ENCODE data around the gene OR2G6. TPM values are rescaled to one million over a fixed set of nuclear protein-coding genes. Genes with fewer than 3 reads are reported as not detected.
"Not testable (repeated sequence)": the region's sequence is repeated elsewhere in the genome, so short reads cannot be mapped to it uniquely, and the experiment has no call there.

OR2G6 gene
- total and polyA plus RNA-seq, 4 donors, result not detected

DNA sequence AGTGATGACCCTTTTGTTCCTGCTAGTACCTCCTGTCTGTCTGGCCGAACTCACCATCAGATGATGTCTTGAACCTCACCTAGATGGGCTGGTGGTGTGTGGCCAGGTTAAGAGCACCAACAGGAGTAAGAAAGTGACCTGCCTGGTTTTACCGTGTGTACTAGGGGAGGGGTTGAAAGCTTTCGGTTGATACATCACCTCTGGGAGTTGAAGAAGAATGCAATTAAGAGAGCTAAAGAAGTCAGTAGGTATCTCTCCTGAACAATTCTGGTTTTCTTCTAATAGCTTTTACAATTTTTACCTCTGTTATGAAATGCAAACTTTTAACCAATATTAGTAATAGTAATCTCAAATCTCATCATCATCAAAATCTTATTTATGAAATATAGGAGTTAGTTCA is 54.8 kb downstream of the OR2G6 start, which contains the start of gene OR2T29:
OR2T29 (minus strand) TSS at position 101 of the 400 bp plus-strand sequence. CDS start 3,281 bp downstream, outside the sequence.
- H3K36me3 ChIP-seq (ENCODE audit: control insufficient read depth in 4 of 4, insufficient read depth in 4 of 4, low read length in 4 of 4); DNase-seq; H3K4me3 ChIP-seq; ATAC-seq (ENCODE audit: insufficient read depth, low FRiP score); H3K9ac ChIP-seq (ENCODE audit: insufficient read depth in 1 of 2, low read length in 2 of 2); H3K9me3 ChIP-seq (ENCODE audit: control insufficient read depth in 4 of 4, insufficient read depth in 3 of 4, low read length in 3 of 4); H3K27ac ChIP-seq (ENCODE audit: low read depth in 1 of 2, low read length in 1 of 2); H3K4me1 ChIP-seq (ENCODE audit: control insufficient read depth in 5 of 5, insufficient read depth in 5 of 5, low read length in 5 of 5); H3K27me3 ChIP-seq (ENCODE audit: control insufficient read depth in 3 of 3, insufficient read depth in 3 of 3, low read length in 2 of 3): not testable (repeated sequence)
- 90% methylated on average over 3 of the region's 3 CpGs for WGBS, 2 donors

DNA sequence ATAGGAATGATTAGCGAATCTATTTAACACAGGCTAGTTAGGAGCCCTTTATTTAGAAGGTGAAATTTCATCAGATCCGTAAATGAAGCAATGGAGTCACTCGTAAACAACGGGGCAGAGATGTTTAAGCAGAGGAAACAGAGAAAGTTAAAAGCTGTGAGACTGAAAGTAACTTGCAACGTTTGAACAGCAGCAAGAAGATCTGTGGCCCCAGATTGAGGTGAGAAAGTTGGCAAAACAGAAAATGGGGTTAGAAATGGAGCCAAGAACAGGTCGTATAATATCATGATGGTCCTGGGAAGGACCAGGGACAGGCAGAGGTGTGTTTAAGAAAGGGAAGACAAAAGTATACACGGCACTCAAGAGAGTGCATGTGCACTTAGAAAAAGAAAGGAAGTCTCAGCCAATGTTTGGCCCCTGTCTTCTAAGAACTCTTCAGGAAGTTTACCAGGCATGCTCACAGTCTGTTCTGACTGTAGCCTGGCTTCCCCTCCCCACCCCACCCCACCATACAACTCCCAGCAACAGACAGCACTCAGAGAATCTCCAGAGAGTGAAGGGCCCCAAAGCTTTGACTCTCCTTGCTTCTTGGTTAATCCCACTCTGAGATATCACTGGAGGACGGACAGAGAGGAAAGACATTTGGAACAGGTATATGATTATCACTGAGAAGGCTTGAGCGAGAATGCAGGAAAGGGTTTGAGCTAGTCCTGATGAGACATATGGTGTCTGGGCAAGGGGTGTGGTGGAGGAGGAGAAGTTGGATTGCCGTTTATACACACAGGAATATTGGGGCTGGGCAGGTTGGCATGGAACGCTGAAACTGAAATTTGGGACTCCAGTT is 57.9 kb downstream of the OR2G6 start:
- ATAC-seq (ENCODE audit: insufficient read depth, low FRiP score); H3K4me1 ChIP-seq (ENCODE audit: control insufficient read depth in 5 of 5, insufficient read depth in 5 of 5, low read length in 5 of 5); DNase-seq; H3K9me3 ChIP-seq (ENCODE audit: control insufficient read depth in 4 of 4, insufficient read depth in 3 of 4, low read length in 3 of 4); H3K27ac ChIP-seq (ENCODE audit: low read depth in 1 of 2, low read length in 1 of 2); H3K36me3 ChIP-seq (ENCODE audit: control insufficient read depth in 4 of 4, insufficient read depth in 4 of 4, low read length in 4 of 4); H3K4me3 ChIP-seq; H3K9ac ChIP-seq (ENCODE audit: insufficient read depth in 1 of 2, low read length in 2 of 2); H3K27me3 ChIP-seq (ENCODE audit: control insufficient read depth in 3 of 3, insufficient read depth in 3 of 3, low read length in 2 of 3): not testable (repeated sequence)
- WGBS, 2 donors, result 55 to 62% methylated on average over 10 to 11 of the region's 11 CpGs

DNA sequence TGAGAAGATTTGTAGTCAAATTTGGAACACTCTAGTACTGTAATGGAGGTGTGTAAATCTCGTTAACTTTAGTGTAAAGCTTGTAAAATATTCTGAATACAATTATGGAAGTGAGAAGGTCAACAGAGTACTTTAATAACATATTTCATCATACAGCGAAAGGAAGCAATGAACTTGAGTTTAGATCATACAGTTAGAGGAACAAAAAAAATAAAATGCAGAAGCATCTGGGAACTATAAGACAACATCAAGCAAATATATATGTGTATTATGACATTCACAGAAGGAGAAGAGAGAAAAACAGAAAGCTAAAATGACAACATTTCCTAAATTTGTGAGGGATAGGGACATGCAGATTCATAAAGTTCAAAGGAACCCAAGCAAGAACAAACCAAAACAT is 61.2 kb downstream of the OR2G6 start:
- H3K27ac ChIP-seq (ENCODE audit: low read depth in 1 of 2, low read length in 1 of 2); H3K36me3 ChIP-seq (ENCODE audit: control insufficient read depth in 4 of 4, insufficient read depth in 4 of 4, low read length in 4 of 4); H3K4me1 ChIP-seq (ENCODE audit: control insufficient read depth in 5 of 5, insufficient read depth in 5 of 5, low read length in 5 of 5); H3K9me3 ChIP-seq (ENCODE audit: control insufficient read depth in 4 of 4, insufficient read depth in 3 of 4, low read length in 3 of 4); H3K27me3 ChIP-seq (ENCODE audit: control insufficient read depth in 3 of 3, insufficient read depth in 3 of 3, low read length in 2 of 3); DNase-seq; ATAC-seq (ENCODE audit: insufficient read depth, low FRiP score); H3K4me3 ChIP-seq; H3K9ac ChIP-seq (ENCODE audit: insufficient read depth in 1 of 2, low read length in 2 of 2): not testable (repeated sequence)
- WGBS, 2 donors, result 23 to 33% methylated on average over 2 of the region's 2 CpGs

DNA sequence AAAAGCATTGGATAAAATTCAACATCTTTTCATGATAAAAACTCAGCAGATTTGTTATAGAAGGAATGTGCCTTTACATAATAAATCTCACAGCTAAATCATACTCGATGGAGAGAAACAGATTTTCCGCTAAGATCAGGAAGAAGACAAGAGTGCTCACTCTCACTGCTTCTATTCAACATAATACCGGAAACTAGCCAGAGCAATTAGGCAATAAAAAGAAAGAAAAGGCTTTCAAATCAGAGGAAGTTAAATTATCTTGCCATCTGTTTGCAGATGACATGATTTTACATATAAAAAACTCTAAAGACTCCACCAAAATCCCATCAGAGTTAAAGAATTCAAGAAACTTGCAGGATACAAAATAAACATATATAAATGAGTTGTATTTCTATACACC is 62.9 kb downstream of the OR2G6 start:
- not testable (repeated sequence) for ATAC-seq (ENCODE audit: insufficient read depth, low FRiP score); H3K9ac ChIP-seq (ENCODE audit: insufficient read depth in 1 of 2, low read length in 2 of 2); H3K4me1 ChIP-seq (ENCODE audit: control insufficient read depth in 5 of 5, insufficient read depth in 5 of 5, low read length in 5 of 5); H3K9me3 ChIP-seq (ENCODE audit: control insufficient read depth in 4 of 4, insufficient read depth in 3 of 4, low read length in 3 of 4); H3K27me3 ChIP-seq (ENCODE audit: control insufficient read depth in 3 of 3, insufficient read depth in 3 of 3, low read length in 2 of 3); H3K4me3 ChIP-seq; H3K36me3 ChIP-seq (ENCODE audit: control insufficient read depth in 4 of 4, insufficient read depth in 4 of 4, low read length in 4 of 4); H3K27ac ChIP-seq (ENCODE audit: low read depth in 1 of 2, low read length in 1 of 2); DNase-seq
- WGBS, 2 donors, result 29 to 68% methylated on average over 3 of the region's 3 CpGs

DNA sequence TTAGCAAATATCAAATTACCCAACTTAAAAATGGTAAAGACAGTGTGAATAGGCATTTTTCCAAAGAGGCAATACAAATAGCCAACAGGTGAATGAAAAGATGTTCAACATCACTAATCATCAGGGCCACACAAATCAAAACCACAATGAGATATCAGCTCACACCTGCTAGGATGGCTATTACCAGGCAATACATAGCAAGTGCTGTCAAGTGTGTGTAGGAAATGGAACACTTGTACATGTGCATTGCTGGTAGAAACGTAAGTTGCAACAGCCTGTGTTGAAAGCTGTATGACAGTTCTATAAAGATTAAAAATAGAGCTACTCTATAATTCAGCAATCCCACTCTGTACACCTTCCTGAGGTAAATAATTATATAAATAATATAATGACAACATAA is 64.2 kb downstream of the OR2G6 start:
- not testable (repeated sequence) for H3K4me1 ChIP-seq (ENCODE audit: control insufficient read depth in 5 of 5, insufficient read depth in 5 of 5, low read length in 5 of 5); H3K36me3 ChIP-seq (ENCODE audit: control insufficient read depth in 4 of 4, insufficient read depth in 4 of 4, low read length in 4 of 4); H3K27ac ChIP-seq (ENCODE audit: low read depth in 1 of 2, low read length in 1 of 2); H3K9me3 ChIP-seq (ENCODE audit: control insufficient read depth in 4 of 4, insufficient read depth in 3 of 4, low read length in 3 of 4); H3K4me3 ChIP-seq; H3K9ac ChIP-seq (ENCODE audit: insufficient read depth in 1 of 2, low read length in 2 of 2); DNase-seq; H3K27me3 ChIP-seq (ENCODE audit: control insufficient read depth in 3 of 3, insufficient read depth in 3 of 3, low read length in 2 of 3); ATAC-seq (ENCODE audit: insufficient read depth, low FRiP score)
- WGBS, 2 donors, result no CpG with 5 or more reads among the region's 1 CpG

DNA sequence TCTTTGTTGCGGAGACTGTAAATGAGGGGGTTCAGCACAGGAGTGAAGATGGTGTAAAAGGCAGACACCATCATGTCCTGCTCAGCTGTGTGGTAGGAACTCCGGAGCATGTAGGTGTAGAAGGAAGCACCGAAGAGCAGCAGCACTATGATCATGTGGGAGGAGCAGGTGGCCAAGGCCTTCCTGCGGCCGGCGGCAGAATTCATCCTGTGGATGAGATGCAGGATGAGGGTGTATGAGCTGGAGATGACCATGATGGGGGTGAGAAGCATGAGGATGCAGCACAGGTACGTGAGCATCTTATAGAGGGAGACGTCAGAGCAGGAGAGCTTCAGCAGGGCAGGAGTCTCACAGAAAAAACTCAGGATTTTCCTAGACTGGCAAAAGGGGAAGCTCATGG is 66.0 kb downstream of the OR2G6 start:
- ATAC-seq (ENCODE audit: insufficient read depth, low FRiP score), result not testable (repeated sequence)

DNA sequence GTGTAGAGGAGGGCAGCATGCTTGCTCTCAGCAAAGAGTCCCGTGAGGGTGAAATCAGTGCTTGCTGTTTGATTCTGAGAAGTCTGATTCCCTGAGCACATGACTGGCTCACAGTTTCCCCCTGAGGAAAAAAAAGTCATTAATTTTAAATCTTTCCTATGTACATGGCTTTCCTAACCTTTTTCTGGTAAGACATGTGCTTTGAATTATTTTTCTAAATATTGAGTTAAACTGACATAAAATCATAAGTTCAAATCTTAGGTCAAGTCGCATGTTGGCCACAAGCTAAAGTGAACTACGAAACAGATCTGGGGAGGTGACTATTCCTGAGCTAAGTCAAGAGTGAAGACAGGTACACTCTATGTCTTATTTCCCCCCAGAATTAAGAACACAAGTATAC is 66.8 kb downstream of the OR2G6 start, which contains the start of gene OR2T34:
OR2T34 (minus strand) TSS at position 101 of the 400 bp plus-strand sequence; CDS start at position 101, 0 bp downstream.
- H3K4me3 ChIP-seq; DNase-seq; H3K9me3 ChIP-seq (ENCODE audit: control insufficient read depth in 4 of 4, insufficient read depth in 3 of 4, low read length in 3 of 4); H3K27me3 ChIP-seq (ENCODE audit: control insufficient read depth in 3 of 3, insufficient read depth in 3 of 3, low read length in 2 of 3); H3K36me3 ChIP-seq (ENCODE audit: control insufficient read depth in 4 of 4, insufficient read depth in 4 of 4, low read length in 4 of 4); H3K9ac ChIP-seq (ENCODE audit: insufficient read depth in 1 of 2, low read length in 2 of 2); H3K27ac ChIP-seq (ENCODE audit: low read depth in 1 of 2, low read length in 1 of 2); H3K4me1 ChIP-seq (ENCODE audit: control insufficient read depth in 5 of 5, insufficient read depth in 5 of 5, low read length in 5 of 5); ATAC-seq (ENCODE audit: insufficient read depth, low FRiP score): not testable (repeated sequence)
- 87 to 92% methylated on average over 3 of the region's 3 CpGs for WGBS, 2 donors

More for the DNA sequence above, 66.0 kb downstream of the OR2G6 start:
- DNase-seq; H3K4me3 ChIP-seq; H3K36me3 ChIP-seq (ENCODE audit: control insufficient read depth in 4 of 4, insufficient read depth in 4 of 4, low read length in 4 of 4); H3K27ac ChIP-seq (ENCODE audit: low read depth in 1 of 2, low read length in 1 of 2); H3K9me3 ChIP-seq (ENCODE audit: control insufficient read depth in 4 of 4, insufficient read depth in 3 of 4, low read length in 3 of 4); H3K27me3 ChIP-seq (ENCODE audit: control insufficient read depth in 3 of 3, insufficient read depth in 3 of 3, low read length in 2 of 3); H3K9ac ChIP-seq (ENCODE audit: insufficient read depth in 1 of 2, low read length in 2 of 2); H3K4me1 ChIP-seq (ENCODE audit: control insufficient read depth in 5 of 5, insufficient read depth in 5 of 5, low read length in 5 of 5): not testable (repeated sequence)
- 93 to 100% methylated on average over 2 to 5 of the region's 8 CpGs for WGBS, 2 donors

Measured in lung (tissue), 10 donors.